SK-N-MC (cell line): ENCODE data around the gene PLA2G1B.
A peak's percentile ranks its signal among the peaks of the same experiment; 100 is the strongest.

Source experiments
- EZH2 ChIP-seq: fragments of 200-600 bp; sonication (generic); IDR thresholded peaks from one replicate; pipeline ENCODE4 v1.6.1; 2017; ENCODE audit warnings: antibody characterized with exemption
- POLR2AphosphoS5 ChIP-seq: IDR thresholded peaks from 2 replicates; pipeline ENCODE4 v1.6.1; 2012; ENCODE audit warnings: mild to moderate bottlenecking, low read depth, low read length, borderline replicate concordance

GRCh38 chr12:120301962-120302815 lies 25.4 kb downstream of the PLA2G1B start, which contains the start of gene SIRT4:
- TF ChIP-seq EZH2 (no peak), POLR2AphosphoS5 (peak; percentile 76)
